HG02610 (cell line): ENCODE data around the gene NLRP9.

Source experiments
- ATAC-seq: cut with Tn5 transposase; IDR thresholded peaks from one replicate; pipeline ENCODE4 v1.9.1; 2021; ENCODE audit warnings: mild to moderate bottlenecking, moderate library complexity; ENCODE audit not compliant: unreplicated experiment

The NLRP9 gene

GRCh38 chr19:55704494-55705245 is 33.5 kb downstream of the NLRP9 start:
- ATAC-seq = no peak

- ATAC-seq = no peak
Observed at GRCh38 chr19:55703790-55704215, 34.4 kb downstream of the NLRP9 start.

DNA sequence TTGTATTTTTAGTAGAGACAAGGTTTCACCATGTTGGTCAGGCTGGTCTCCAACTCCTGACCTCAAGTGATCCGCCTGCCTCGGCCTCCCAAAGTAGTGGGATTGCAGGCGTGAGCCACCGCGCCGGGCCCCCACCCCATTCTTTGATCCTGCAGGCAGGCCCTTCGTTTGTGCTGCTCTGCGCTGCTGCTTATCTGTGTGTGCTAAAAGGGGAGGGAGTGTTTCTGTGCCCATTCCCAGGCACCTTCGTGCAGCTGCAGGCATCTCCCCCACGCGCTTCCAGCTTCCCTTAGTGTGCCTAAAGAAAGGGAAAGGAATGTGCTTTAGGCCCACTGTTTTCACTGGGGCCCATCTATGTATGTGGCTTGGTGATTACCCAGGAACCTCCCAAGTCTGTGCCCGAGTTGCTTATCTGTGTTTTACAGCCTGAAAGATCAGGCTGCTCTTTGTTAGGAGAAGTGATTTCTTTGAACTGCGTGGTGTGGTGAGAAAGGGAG is 36.0 kb downstream of the NLRP9 start:
- no peak for ATAC-seq

GRCh38 chr19:55700813-55701212 is 37.4 kb downstream of the NLRP9 start:
- ATAC-seq = no peak

GRCh38 chr19:55699221-55699620 is 39.0 kb downstream of the NLRP9 start:
- no peak for ATAC-seq

- ATAC-seq = no peak
Observed at GRCh38 chr19:55698256-55698655, 39.9 kb downstream of the NLRP9 start.

GRCh38 chr19:55697698-55698097 is 40.5 kb downstream of the NLRP9 start:
- no peak for ATAC-seq

DNA sequence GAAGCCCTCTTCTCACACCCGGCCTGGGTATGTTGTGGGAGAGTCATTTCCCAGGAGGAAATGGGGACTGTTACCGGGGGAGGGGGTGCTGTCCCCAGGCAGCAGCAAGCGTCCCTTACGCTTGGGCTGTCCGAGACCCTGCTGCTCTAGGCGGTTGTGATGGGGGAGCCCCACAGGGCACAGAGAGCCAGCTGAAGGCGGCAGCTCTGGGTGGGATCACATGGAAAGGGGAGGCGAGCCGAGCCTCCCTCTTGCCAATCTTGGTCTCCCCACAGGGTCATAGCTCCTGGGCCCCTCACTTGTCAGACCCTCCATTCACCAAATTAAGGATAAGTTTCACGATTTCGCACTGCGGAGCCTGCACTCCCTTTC is 41.1 kb downstream of the NLRP9 start:
- ATAC-seq = no peak

DNA sequence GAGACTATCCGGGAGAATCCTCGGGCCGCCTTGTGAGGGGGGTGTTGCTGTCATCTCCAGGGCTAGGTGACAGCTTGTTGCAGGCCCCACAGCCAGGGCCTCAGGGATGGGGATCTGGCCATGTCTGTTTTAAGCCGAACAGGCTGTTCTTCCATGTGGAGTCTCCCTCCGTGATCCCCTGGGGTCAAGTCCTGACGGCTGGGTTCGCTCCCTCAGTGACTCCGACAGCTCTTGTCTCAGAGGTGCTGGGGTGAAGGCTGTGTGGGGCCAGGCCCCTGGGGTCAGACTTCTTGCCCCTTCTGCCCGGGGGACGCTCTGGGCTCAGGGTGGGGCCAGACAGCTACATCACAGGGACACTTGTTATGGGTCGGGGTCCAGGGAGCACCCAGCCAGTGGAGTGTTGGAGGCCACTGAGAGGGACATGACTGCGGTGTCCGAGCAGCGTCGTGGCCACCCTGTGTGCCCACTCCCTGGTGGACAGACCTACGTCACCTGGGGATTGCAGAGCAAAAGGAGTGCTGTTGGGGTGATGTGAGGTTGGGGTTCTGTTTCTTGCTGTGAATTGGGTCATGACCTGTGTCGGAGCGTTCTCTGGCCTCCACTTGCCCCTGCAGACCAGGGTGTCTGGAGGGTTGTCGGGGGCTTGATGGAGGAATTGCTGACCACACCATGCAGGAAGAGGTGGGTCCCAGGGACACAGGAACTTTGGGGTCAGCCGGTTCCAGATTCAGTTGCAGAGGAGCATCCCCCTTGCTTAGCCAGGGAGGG is 41.7 kb downstream of the NLRP9 start:
- no peak for ATAC-seq

GRCh38 chr19:55695511-55696290 is 42.5 kb downstream of the NLRP9 start:
- no peak for ATAC-seq

GRCh38 chr19:55694656-55695491 is 43.3 kb downstream of the NLRP9 start:
- ATAC-seq = no peak

DNA sequence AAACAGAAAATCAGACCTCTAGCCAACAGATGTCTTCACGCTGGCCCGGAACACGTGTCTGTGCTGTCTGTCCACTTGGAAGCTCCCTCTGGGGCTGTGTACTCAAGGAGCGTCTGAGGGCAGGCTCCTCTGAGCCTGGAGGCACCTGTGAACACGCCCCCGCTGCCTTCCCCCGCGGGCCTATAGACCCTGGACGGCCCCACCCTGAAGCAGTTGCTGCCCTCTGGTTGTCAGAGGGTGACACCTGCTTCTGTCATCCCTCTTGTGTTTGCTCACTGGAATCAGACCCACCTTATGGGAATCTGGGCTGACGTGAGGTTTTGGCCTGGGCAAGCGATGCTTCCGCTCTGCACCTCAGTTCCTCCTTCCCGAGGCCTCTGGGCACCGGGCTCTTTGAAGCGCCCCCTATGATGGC is 44.0 kb downstream of the NLRP9 start:
- no peak for ATAC-seq

- ATAC-seq = no peak
Observed at GRCh38 chr19:55693336-55693974, 44.7 kb downstream of the NLRP9 start.

- ATAC-seq = no peak
Observed at GRCh38 chr19:55692681-55693081, 45.5 kb downstream of the NLRP9 start.

DNA sequence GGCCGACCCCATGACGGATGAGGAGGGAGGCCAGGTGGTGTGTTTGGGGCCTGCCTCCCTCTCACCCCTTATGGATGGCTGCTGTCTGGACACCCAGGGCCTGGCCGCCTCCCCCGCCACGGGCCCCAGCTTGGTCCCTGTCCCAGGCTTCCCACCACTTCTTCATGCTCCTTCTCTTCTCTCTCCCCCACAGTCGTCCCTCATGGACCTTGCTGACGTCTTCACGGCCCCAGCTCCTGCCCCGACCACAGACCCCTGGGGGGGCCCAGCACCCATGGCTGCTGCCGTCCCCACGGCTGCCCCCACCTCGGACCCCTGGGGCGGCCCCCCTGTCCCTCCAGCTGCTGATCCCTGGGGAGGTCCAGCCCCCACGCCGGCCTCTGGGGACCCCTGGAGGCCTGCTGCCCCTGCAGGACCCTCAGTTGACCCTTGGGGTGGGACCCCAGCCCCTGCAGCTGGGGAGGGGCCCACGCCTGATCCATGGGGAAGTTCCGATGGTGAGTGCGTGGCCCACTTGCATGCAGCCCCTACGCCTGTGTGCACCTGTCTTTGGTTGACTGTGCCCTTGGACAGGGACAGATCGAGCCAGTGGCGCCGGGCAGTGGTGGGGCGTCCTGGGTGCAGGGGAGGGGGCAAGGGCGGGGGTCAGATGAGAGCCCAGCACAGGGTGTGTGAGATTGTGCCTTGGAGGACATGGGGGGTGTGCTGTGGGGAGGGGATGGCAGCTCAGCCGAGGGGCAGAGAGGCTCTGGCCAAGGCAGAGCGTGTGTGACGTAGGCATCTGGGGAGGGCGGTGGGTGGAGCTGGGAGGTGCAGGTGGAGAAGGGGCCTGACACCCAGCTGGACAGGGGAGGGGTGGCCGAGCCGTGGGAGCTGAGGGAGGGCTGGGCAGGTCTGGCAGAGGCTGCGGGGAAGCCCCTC is 46.4 kb downstream of the NLRP9 start:
- ATAC-seq = no peak

DNA sequence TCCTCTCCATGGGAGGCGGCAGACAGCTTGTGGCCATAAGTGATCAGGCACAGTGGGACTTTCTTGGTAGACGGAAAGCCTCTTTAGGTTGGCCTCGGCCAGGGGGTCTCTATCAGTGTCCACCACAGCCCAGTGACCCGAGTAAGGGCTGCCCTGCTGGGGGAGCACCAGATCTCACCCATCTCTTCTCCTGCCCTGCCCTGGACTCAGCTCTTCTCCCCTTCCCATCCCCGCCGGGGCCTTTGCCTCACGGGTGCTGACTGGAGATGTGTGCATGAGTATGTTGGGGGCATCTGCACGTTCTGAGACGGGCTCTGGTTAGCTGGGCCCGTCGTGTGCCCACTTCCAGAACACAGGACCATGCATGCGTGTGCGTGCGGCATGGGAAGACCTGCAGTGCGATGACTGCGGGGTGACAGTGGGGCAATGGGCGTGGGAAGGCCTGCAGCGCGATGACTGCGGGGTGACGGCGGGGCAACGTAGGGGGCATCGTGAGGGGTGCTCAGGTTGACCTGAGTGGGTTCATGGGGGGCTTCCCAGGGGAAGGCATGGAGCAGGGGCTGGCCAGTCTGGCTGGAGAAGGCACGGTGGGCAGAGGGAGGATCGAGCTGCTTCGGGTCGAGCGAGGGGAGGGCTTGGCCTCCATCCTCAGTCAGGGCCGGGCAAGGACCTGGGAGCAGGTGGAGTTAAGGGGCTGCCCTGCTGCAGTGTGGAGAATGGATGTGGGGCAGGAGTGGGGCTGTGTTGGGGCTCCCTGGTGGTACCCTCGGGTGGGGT is 47.2 kb downstream of the NLRP9 start:
- ATAC-seq = no peak

GRCh38 chr19:55690109-55690768 is 48.0 kb downstream of the NLRP9 start:
- ATAC-seq = no peak
